OCI-M2 (cell line): ENCODE data around the gene SLC45A3.
"Not testable (repeated sequence)": the region's sequence is repeated elsewhere in the genome, so short reads cannot be mapped to it uniquely, and the experiment has no call there.

Experiments
- DNase-seq: peaks from one replicate; lab custom pipeline; 2025; ENCODE audit not compliant: unreplicated experiment; lab: John Stamatoyannopoulos, UW

SLC45A3 gene

GRCh38 chr1:205680073-205680851 lies at the start of gene SLC45A3:
TSS of gene SLC45A3 (minus strand) at chr1:205680509. CDS start at chr1:205664656, 15,853 bp downstream.
- no peak for DNase-seq

GRCh38 chr1:205726619-205727125 lies 46.4 kb upstream of the SLC45A3 start:
- no peak for DNase-seq

GRCh38 chr1:205725514-205725913 lies 45.2 kb upstream of the SLC45A3 start:
- DNase-seq = no peak

- DNase-seq = not testable (repeated sequence)
Observed at GRCh38 chr1:205720740-205721139, 40.4 kb upstream of the SLC45A3 start.

GRCh38 chr1:205719762-205720161 lies 39.5 kb upstream of the SLC45A3 start:
- DNase-seq = no peak

- no peak for DNase-seq
Observed at GRCh38 chr1:205719015-205719414, 38.7 kb upstream of the SLC45A3 start.

- DNase-seq = no peak
Observed at GRCh38 chr1:205716371-205717132, 36.2 kb upstream of the SLC45A3 start.

GRCh38 chr1:205715628-205716027 lies 35.3 kb upstream of the SLC45A3 start:
- no peak for DNase-seq

- no peak for DNase-seq
Observed at GRCh38 chr1:205714906-205715246, 34.6 kb upstream of the SLC45A3 start.

- DNase-seq = no peak
Observed at GRCh38 chr1:205714190-205714905, 34.0 kb upstream of the SLC45A3 start.

GRCh38 chr1:205711105-205712048 lies 31.1 kb upstream of the SLC45A3 start:
- peak; percentile 22 for DNase-seq

GRCh38 chr1:205710201-205711062 lies 30.1 kb upstream of the SLC45A3 start:
- no peak for DNase-seq

- no peak for DNase-seq
Observed at GRCh38 chr1:205709640-205710039, 29.3 kb upstream of the SLC45A3 start.

GRCh38 chr1:205709059-205709398 lies 28.7 kb upstream of the SLC45A3 start:
- DNase-seq = no peak

- DNase-seq = no peak
Observed at GRCh38 chr1:205706601-205707502, 26.5 kb upstream of the SLC45A3 start.

GRCh38 chr1:205704903-205705302 lies 24.6 kb upstream of the SLC45A3 start:
- no peak for DNase-seq

- no peak for DNase-seq
Observed at GRCh38 chr1:205703072-205703471, 22.8 kb upstream of the SLC45A3 start.

- DNase-seq = no peak
Observed at GRCh38 chr1:205701891-205702290, 21.6 kb upstream of the SLC45A3 start.

GRCh38 chr1:205701420-205701819 lies 21.1 kb upstream of the SLC45A3 start:
- no peak for DNase-seq
